HL-60 (cell line): ENCODE data around the gene TRIP6.

Experiments used
- DNase-seq, 2 experiments: peaks; one replicate each; pipeline ENCODE4 v3.0.0-alpha.2; 2010 to 2020; ENCODE audit warnings: low read depth in 1 of 2, low spot score in 1 of 2
- H3K27ac ChIP-seq: fragments of 250-450 bp; sonication (Bioruptor Pico); replicated peaks from 2 replicates; pipeline ENCODE4 v1.5.1; 2020; ENCODE audit warnings: mild to moderate bottlenecking, moderate library complexity
- H3K27me3 ChIP-seq: fragments of 250-450 bp; sonication (Bioruptor Pico); 2 replicates; pipeline ENCODE4 v1.5.1; 2021; ENCODE audit warnings: mild to moderate bottlenecking, moderate library complexity; ENCODE audit not compliant: insufficient read depth, poor library complexity, severe bottlenecking
- H3K4me3 ChIP-seq: replicated peaks from 2 replicates; pipeline ENCODE4 v1.5.1; 2011; ENCODE audit warnings: mild to moderate bottlenecking, control low read depth, low read length; ENCODE audit not compliant: insufficient read depth
- CTCF ChIP-seq: IDR thresholded peaks from one replicate; pipeline ENCODE4 v1.5.1; 2011; ENCODE audit warnings: low read length, control low read depth, inconsistent platforms; ENCODE audit not compliant: insufficient read depth
- GABPA ChIP-seq: IDR thresholded peaks from 2 replicates; pipeline ENCODE4 v1.6.1; 2012; ENCODE audit warnings: low read depth
- POLR2AphosphoS5 ChIP-seq: IDR thresholded peaks from 2 replicates; pipeline ENCODE4 v1.6.1; 2012; ENCODE audit warnings: low read depth
- REST ChIP-seq: IDR thresholded peaks from 2 replicates; pipeline ENCODE4 v1.6.1; 2012; ENCODE audit warnings: low read depth; ENCODE audit not compliant: insufficient replicate concordance
- SPI1 ChIP-seq: IDR thresholded peaks from 2 replicates; pipeline ENCODE4 v1.6.1; 2012; ENCODE audit warnings: low read depth, mild to moderate bottlenecking, borderline replicate concordance

The TRIP6 gene

GRCh38 chr7:100819586-100819985 lies 47.6 kb upstream of the TRIP6 start:
- H3K27ac ChIP-seq: no peak overlapping the region
- peaks cover 7% of the 10 kb centered on the region for H3K27me3 ChIP-seq
- TF ChIP-seq GABPA: no peak
- no peak for TF ChIP-seq POLR2AphosphoS5
- no peak for TF ChIP-seq REST
- no peak for TF ChIP-seq SPI1
- no peak for TF ChIP-seq CTCF
- DNase-seq: no peak
- no peak overlapping the region for H3K4me3 ChIP-seq

GRCh38 chr7:100822236-100823139 lies 44.7 kb upstream of the TRIP6 start:
- Histone ChIP-seq H3K27me3 (peaks cover 26% of the 10 kb centered on the region), H3K27ac (no peak overlapping the region), H3K4me3 (no peak overlapping the region)
- TF ChIP-seq CTCF: no peak
- TF ChIP-seq POLR2AphosphoS5: no peak
- no peak for TF ChIP-seq REST
- no peak for TF ChIP-seq GABPA
- no peak for TF ChIP-seq SPI1
- DNase-seq: no peak

GRCh38 chr7:100823140-100823525 lies 44.1 kb upstream of the TRIP6 start:
- DNase-seq: no peak
- Histone ChIP-seq H3K27ac (no peak overlapping the region), H3K4me3 (no peak overlapping the region), H3K27me3 (peaks cover 32% of the 10 kb centered on the region)
- TF ChIP-seq REST: no peak
- TF ChIP-seq CTCF: no peak
- no peak for TF ChIP-seq POLR2AphosphoS5
- no peak for TF ChIP-seq GABPA
- no peak for TF ChIP-seq SPI1
